ENCODE results near the gene HLX. TPM values are rescaled to one million over a fixed set of nuclear protein-coding genes. Genes with fewer than 3 reads are reported as not detected.

The HLX gene
- total and polyA plus RNA-seq, 4 donors = 3.0 to 8.3 (median 6.1) TPM

DNA sequence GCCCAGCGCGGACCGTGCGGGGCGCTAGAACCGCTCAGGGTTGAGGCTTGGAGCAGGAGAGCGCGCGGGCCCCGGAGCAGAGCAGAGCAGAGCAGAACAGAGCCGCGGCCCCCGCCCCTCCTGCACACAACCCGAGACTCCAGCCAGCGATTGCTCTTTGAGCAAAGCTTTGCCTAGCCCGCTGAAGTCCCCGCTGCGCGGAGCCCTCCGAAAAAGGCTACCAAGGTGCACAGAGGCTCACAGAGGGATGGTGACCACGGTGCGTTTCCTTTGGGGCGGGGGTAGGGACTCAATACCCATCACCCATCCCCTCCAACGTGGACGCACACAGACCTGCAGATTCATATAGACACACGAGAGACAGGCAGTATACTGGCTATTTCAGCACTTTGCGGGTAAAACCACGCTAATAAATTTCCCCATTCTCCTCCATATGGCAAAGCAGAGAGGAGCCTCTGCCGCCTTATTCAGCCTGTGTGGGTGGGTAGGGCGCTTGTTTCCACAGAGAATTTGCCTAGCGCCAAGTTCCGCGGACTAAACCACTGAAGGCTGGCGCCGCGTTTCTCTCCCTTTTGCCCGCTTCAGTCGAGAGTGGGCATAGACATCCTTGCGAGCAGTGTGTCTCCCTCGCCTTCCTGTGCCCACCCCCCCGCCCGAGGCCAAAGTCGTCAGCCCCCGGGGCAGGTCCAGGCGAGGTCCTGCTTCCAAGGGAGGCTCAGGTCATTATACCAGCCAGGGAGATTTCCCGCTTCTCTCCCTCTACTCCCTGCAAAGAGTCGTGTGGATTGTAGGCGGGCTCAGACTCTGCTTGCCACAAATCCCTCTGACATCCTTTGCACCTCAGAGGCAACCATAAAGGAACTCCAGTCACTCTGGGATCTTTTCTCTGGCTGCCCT, 8.5 kb downstream of the HLX start (continued):
- TF ChIP-seq EGR1 (IDR thresholded peaks at IDR 0.05; ENCODE audit: low read depth in 2 of 2) = no peak
- no peak for TF ChIP-seq TAF1 (conservative IDR thresholded peaks at IDR 0.05)

DNA sequence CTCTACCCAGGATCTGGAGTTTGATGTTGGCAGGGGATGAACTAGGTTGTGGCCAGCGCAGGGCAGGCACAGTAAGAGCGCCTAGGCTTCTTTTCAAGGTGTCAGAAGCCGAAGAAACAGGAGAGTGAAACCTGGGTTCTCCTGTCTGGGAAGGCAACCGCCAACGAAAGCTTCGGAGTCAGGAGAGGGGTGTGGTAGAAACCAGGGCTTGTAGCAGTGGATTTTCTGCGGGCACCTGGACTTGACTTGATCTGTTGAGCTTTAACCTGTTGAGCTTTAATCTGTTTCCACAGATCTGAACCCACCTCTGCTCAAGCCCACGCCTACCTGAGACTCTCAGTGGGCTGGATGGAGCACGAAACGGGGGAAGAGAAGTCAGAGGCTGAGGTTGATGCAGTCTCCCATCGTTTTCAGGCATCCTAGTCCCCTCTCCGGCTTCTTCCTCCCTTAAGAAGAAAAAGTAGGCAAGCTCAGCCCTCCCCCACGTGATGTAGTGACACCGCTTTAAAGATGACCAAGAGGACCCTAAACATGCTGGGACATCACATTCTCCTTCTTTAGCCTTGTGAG, 9.3 kb downstream of the HLX start:
- no peak overlapping the region for H3K9ac ChIP-seq (ENCODE audit: low read depth in 1 of 2, low read length in 2 of 2)
- peaks cover 0 to 3% (median 0%) of the 10 kb centered on the region in 4 donors for H3K9me3 ChIP-seq (ENCODE audit: control insufficient read depth in 4 of 4, low read length in 3 of 4)
- H3K4me1 ChIP-seq (ENCODE audit: control insufficient read depth in 4 of 4, insufficient read depth in 4 of 4, low read length in 3 of 4) = peaks cover 2 to 13% (median 10%) of the 10 kb centered on the region in 4 donors
- no peak for DNase-seq (ENCODE audit: low spot score)
- 40% methylated on average over 14 of the region's 14 CpGs for WGBS
- peaks cover 6 to 19% (median 16%) of the 10 kb centered on the region in 4 donors for H3K36me3 ChIP-seq (ENCODE audit: control insufficient read depth in 4 of 4, insufficient read depth in 3 of 4, low read depth in 1 of 4, low read length in 3 of 4)
- H3K27me3 ChIP-seq (ENCODE audit: control insufficient read depth in 4 of 4, insufficient read depth in 4 of 4, low read length in 3 of 4) = peaks cover 0 to 26% (median 10%) of the 10 kb centered on the region in 4 donors
- no peak overlapping the region for H3K27ac ChIP-seq (ENCODE audit: low read depth in 1 of 2, low read length in 2 of 2)
- TF ChIP-seq FOXA1 (IDR thresholded peaks at IDR 0.05) (no peak), CTCF (IDR thresholded peaks at IDR 0.05; ENCODE audit: low read depth, low read length, missing input control) (no peak), NR2F2 (IDR thresholded peaks at IDR 0.05) (no peak), HNF4A (conservative IDR thresholded peaks at IDR 0.05) (no peak), ZBTB33 (IDR thresholded peaks at IDR 0.05) (no peak), YY1 (IDR thresholded peaks at IDR 0.05) (no peak), EGR1 (IDR thresholded peaks at IDR 0.05; ENCODE audit: low read depth in 2 of 2) (no peak), RAD21 (IDR thresholded peaks at IDR 0.05) (no peak), HNF4G (IDR thresholded peaks at IDR 0.05) (no peak), FOXA2 (IDR thresholded peaks at IDR 0.05) (no peak), SP1 (IDR thresholded peaks at IDR 0.05) (no peak), GABPA (IDR thresholded peaks at IDR 0.05 in 1 of 2, conservative IDR thresholded peaks at IDR 0.05 in 1 of 2) (no peak), TAF1 (conservative IDR thresholded peaks at IDR 0.05) (no peak), JUND (IDR thresholded peaks at IDR 0.05) (no peak)
- TF ChIP-seq, protein P1, sequence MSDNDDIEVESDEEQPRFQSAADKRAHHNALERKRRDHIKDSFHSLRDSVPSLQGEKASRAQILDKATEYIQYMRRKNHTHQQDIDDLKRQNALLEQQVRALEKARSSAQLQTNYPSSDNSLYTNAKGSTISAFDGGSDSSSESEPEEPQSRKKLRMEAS (IDR thresholded peaks at IDR 0.05) = no peak
- no peak overlapping the region for H3K4me3 ChIP-seq (ENCODE audit: low read depth in 1 of 3, low read length in 3 of 3)

DNA sequence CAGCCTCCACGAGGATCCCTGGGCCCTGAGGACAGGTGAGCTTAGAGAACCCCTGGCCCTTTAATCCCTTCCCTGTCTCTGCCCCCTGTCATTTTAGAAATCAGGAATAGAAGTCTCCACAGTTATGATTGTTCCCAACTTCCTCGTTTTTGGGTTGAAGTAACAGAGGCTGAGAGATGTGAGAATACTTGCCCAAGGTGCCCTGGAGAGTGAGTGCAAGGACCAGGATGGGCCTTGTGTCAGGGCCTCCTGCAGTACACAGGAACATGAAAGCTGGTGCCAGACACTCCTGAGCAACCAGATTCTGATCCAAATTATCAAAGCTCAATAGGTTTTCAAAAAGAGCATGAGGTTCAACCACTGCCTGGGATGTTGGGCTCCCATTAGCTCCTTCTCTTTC, 10.1 kb downstream of the HLX start:
- no peak overlapping the region for H3K4me3 ChIP-seq (ENCODE audit: low read depth in 1 of 3, low read length in 3 of 3)
- H3K4me1 ChIP-seq (ENCODE audit: control insufficient read depth in 4 of 4, insufficient read depth in 4 of 4, low read length in 3 of 4) = peaks cover 4 to 21% (median 16%) of the 10 kb centered on the region in 4 donors
- no peak for DNase-seq (ENCODE audit: low spot score)
- H3K27me3 ChIP-seq (ENCODE audit: control insufficient read depth in 4 of 4, insufficient read depth in 4 of 4, low read length in 3 of 4) = peaks cover 3 to 29% (median 10%) of the 10 kb centered on the region in 4 donors
- no peak overlapping the region for H3K9ac ChIP-seq (ENCODE audit: low read depth in 1 of 2, low read length in 2 of 2)
- peaks cover 0 to 3% (median 0%) of the 10 kb centered on the region in 4 donors for H3K9me3 ChIP-seq (ENCODE audit: control insufficient read depth in 4 of 4, low read length in 3 of 4)
- no peak overlapping the region for H3K27ac ChIP-seq (ENCODE audit: low read depth in 1 of 2, low read length in 2 of 2)
- H3K36me3 ChIP-seq (ENCODE audit: control insufficient read depth in 4 of 4, insufficient read depth in 3 of 4, low read depth in 1 of 4, low read length in 3 of 4) = peaks cover 3 to 12% (median 9%) of the 10 kb centered on the region in 4 donors
- 43% methylated on average over 2 of the region's 2 CpGs for WGBS
- TF ChIP-seq SP1 (IDR thresholded peaks at IDR 0.05) (no peak), JUND (IDR thresholded peaks at IDR 0.05) (no peak), RXRA (IDR thresholded peaks at IDR 0.05) (no peak), CTCF (IDR thresholded peaks at IDR 0.05; ENCODE audit: low read depth, low read length, missing input control) (no peak), ZBTB33 (IDR thresholded peaks at IDR 0.05) (no peak), GABPA (IDR thresholded peaks at IDR 0.05 in 1 of 2, conservative IDR thresholded peaks at IDR 0.05 in 1 of 2) (no peak), HNF4A (conservative IDR thresholded peaks at IDR 0.05) (no peak), RAD21 (IDR thresholded peaks at IDR 0.05) (no peak)

Measured in liver (tissue), 9 donors.